Cardiac fibroblast (primary cell): ENCODE data around the gene MATCAP1.

Experiments
- DNase-seq, 2 donors: peaks; one replicate each; pipeline versions ENCODE4 v3.0.0 to v3.0.0-alpha.2; 2010; ENCODE audit warnings: low read depth in 2 of 2
- H3K4me3 ChIP-seq, 2 donors: replicated peaks in 1 of 2; 1 replicate in 1 of 2; 2 replicates in 1 of 2; pipeline ENCODE4 v1.5.1; 2011; ENCODE audit warnings: low read depth in 2 of 2, low read length in 2 of 2, mild to moderate bottlenecking in 2 of 2, moderate library complexity in 1 of 2
- CTCF ChIP-seq: IDR thresholded peaks from one replicate; pipeline ENCODE4 v1.5.1; 2011; ENCODE audit warnings: low read depth, mild to moderate bottlenecking, low read length, inconsistent platforms

MATCAP1 gene

DNA sequence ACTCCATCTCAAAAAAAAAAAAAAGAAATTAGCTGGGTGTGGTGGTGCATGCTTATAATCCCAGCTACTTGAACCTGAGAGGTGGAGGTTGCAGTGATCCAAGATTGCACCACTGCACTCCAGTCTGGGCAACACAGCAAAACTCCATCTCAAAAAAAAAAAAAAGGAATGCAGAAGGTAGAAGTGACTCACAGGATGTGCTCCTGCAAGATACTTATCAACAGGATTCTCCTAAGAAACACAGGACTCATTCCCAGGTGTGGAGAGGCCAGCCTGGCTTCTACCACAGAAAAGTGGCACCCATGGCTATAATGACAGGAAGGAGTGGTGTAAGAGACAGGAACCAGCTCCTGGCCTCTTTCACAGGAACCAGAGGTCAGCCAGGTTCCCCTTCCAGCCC is 29.0 kb upstream of the MATCAP1 start:
- no peak for TF ChIP-seq CTCF
- no peak overlapping the region for H3K4me3 ChIP-seq
- no peak for DNase-seq

DNA sequence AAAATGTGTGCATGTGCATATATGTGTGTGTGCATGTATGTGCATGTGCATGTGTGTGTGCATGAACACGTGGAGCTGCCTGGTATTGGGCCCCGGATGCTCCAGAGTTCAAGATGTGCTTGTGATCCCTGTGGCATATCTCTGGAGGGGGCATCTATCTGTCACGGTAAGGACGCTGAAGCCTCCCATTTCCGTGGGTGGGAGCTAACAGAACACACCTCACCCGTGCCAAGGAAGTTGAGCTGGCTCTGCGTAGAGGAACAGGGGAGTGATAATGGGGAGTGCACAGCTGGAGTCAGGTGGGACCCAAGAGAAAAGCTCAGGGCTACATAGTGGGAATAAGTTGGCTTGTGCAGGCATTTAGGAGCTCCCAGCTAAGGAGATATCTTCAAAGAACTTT is 27.9 kb upstream of the MATCAP1 start:
- DNase-seq = no peak
- H3K4me3 ChIP-seq = no peak overlapping the region
- TF ChIP-seq CTCF = no peak

DNA sequence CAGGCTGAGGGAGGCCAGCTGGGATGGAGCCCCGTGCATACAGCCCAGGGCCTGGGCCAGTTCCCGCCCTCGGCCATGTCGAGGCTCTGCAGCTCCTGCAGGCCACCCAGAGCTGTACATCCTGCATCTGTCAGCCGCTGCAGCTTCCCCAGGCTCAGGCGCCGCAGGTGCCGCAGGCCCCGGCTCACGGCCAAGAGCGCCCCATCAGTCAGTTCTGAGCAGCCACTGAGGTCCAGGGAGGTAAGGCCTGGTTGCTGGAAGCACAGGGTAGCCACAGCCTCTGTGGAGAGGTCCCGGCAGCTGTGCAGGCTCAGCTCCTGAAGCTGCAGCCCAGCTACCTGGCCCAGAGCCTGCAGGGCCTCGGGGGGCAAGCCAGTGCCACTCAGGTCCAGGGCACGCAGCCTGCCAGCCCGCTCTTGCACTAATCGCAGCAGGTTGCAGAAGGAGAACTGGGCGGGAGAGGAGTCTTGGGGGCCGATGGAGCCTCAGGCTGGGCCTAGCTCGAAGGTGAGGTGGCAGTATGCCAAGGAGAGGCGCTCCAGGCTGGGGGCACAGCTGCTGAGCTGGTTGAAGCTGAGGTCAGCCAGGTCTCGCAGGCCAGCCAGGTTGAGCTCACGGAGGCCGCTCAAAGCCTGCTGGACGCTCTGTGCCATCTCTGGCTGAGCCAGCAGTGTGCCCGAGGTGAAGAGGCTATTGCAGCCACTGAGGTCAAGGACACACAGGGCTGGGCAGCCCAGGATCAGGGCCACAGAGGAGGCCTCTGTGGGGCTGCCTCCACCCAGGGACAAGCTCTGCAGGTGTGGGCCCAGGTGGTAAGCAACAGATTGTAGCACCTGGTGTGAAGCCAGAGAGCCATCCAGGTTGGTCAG is 26.5 kb upstream of the MATCAP1 start:
- no peak for TF ChIP-seq CTCF
- H3K4me3 ChIP-seq = no peak overlapping the region
- no peak for DNase-seq

DNA sequence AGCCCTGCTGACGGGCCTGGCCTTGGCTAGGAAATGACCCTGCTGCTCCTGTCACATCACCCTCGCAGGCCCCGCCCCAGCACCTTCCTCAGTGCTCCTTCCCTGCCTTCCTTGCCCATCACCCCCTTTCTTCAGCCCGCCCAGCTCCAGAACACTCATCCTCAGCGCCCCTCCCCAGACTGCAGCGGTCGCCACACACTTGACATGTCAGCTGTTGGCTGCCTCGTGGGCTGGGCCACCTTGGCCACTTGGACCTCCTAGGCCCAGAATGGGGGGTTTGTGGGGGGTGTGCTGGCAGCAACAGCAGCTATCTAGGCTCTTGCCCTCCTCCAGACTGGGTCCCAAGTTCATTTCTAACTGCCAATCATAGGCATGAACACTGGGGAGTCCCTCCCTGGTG is 25.8 kb upstream of the MATCAP1 start:
- DNase-seq = no peak
- no peak overlapping the region for H3K4me3 ChIP-seq
- no peak for TF ChIP-seq CTCF

GRCh38 chr16:67208154-67208896 is 24.6 kb upstream of the MATCAP1 start:
- H3K4me3 ChIP-seq = no peak overlapping the region
- TF ChIP-seq CTCF = no peak
- no peak for DNase-seq

DNA sequence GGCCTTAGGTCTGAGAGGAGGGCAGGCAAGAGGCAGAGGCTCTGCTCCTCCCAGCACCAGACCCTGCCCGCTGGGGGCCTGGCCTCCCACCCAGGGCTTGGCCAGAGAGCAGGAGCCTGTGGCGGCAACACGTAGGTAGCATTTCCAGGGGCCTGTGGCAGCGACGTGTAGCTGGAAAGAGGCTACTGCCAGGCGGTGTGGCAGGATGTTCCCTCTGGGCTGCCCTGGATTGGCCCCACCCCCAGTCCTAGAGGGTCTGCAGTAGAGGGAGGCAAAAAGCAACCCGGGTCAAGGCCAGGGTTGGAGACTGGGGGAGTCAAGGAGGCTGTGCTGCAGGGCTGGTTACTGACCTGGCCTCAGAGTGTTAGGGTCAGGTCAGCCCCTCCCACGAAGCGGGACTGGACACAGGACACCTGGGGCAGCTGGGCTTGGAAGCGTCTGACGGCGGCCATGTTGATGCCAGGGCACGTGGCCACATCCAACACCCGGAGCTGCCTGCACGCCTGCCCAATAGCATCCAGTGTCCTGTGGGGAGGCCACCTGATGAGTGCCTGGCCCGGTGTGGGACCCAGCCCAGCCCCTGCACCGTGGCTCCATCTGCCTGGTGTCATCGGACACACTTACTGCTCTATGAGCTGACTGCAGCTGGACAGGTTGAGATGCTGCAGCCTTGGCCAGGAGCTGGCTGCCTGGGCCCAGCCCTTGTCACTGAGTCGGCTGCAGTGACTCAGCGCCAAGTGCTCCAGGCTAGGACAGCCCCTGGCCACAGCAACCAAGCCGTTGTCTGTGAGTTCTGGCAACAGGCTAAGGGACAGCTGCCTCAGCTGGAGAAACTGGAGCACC is 23.7 kb upstream of the MATCAP1 start:
- peak in 1 of 2 donors; percentile 49 for DNase-seq
- H3K4me3 ChIP-seq = no peak overlapping the region
- no peak for TF ChIP-seq CTCF
